KMS-11 (cell line): ENCODE measurements around the gene LRRC38.

Experiments
- H2AFZ ChIP-seq: fragments of 200-600 bp; sonication (generic); 2 replicates; pipeline ENCODE4 v1.6.1; 2016; ENCODE audit warnings: antibody characterized with exemption, mixed run types, low read depth
- H3K27ac ChIP-seq: fragments of 200-600 bp; sonication (generic); 2 replicates; pipeline ENCODE4 v1.6.1; 2016; ENCODE audit warnings: mild to moderate bottlenecking, mixed run types
- H3K27me3 ChIP-seq: fragments of 200-600 bp; sonication (generic); 2 replicates; pipeline ENCODE4 v1.6.1; 2017; ENCODE audit warnings: mild to moderate bottlenecking, low read depth, mixed run types, moderate library complexity; ENCODE audit not compliant: insufficient read depth
- H3K36me3 ChIP-seq: fragments of 200-600 bp; sonication (generic); 2 replicates; pipeline ENCODE4 v1.6.1; 2017; ENCODE audit warnings: mild to moderate bottlenecking, mixed run types; ENCODE audit not compliant: insufficient read depth
- H3K4me1 ChIP-seq: fragments of 200-600 bp; sonication (generic); 2 replicates; pipeline ENCODE4 v1.6.1; 2016; ENCODE audit warnings: mild to moderate bottlenecking, low read depth, mixed run types; ENCODE audit not compliant: poor library complexity, severe bottlenecking
- H3K4me2 ChIP-seq: fragments of 200-600 bp; sonication (generic); 2 replicates; pipeline ENCODE4 v1.7.0; 2016; ENCODE audit warnings: mild to moderate bottlenecking, mixed run types
- H3K4me3 ChIP-seq: fragments of 200-600 bp; sonication (generic); IDR thresholded peaks from 2 replicates; pipeline ENCODE4 v1.6.1; 2017; ENCODE audit warnings: low read depth, low read length, mixed read lengths; ENCODE audit not compliant: insufficient read depth
- H3K79me2 ChIP-seq: fragments of 200-600 bp; sonication (generic); 2 replicates; pipeline ENCODE4 v1.6.1; 2016; ENCODE audit warnings: low read depth, mixed run types; ENCODE audit not compliant: insufficient read depth
- H3K9ac ChIP-seq: fragments of 200-600 bp; sonication (generic); 2 replicates; pipeline ENCODE4 v1.6.1; 2016; ENCODE audit warnings: mild to moderate bottlenecking, mixed run types
- H4K20me1 ChIP-seq: fragments of 200-600 bp; sonication (generic); 2 replicates; pipeline ENCODE4 v1.6.1; 2016; ENCODE audit warnings: mild to moderate bottlenecking, mixed run types; ENCODE audit not compliant: insufficient read depth
- TF ChIP-seq, protein P1 (sequence below): fragments of 200-600 bp; sonication (generic); conservative IDR thresholded peaks from 2 replicates; pipeline ENCODE4 v1.6.1; 2017; ENCODE audit warnings: low read depth, mild to moderate bottlenecking, antibody characterized with exemption, low read length, moderate library complexity, mixed read lengths

Gene LRRC38

GRCh38 chr1:13548281-13548680 lies 34.5 kb upstream of the LRRC38 start:
- TF ChIP-seq, protein P1, sequence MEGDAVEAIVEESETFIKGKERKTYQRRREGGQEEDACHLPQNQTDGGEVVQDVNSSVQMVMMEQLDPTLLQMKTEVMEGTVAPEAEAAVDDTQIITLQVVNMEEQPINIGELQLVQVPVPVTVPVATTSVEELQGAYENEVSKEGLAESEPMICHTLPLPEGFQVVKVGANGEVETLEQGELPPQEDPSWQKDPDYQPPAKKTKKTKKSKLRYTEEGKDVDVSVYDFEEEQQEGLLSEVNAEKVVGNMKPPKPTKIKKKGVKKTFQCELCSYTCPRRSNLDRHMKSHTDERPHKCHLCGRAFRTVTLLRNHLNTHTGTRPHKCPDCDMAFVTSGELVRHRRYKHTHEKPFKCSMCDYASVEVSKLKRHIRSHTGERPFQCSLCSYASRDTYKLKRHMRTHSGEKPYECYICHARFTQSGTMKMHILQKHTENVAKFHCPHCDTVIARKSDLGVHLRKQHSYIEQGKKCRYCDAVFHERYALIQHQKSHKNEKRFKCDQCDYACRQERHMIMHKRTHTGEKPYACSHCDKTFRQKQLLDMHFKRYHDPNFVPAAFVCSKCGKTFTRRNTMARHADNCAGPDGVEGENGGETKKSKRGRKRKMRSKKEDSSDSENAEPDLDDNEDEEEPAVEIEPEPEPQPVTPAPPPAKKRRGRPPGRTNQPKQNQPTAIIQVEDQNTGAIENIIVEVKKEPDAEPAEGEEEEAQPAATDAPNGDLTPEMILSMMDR = no peak
- Histone ChIP-seq H4K20me1 (no peaks in the 10 kb centered on the region), H3K4me3 (no peak overlapping the region), H3K27ac (no peak overlapping the region), H2AFZ (no peak overlapping the region), H3K36me3 (no peaks in the 10 kb centered on the region), H3K9ac (no peak overlapping the region), H3K4me1 (no peaks in the 10 kb centered on the region), H3K27me3 (peaks cover 2% of the 10 kb centered on the region; the same call in 1 of the 2 replicates), H3K79me2 (no peaks in the 10 kb centered on the region), H3K4me2 (no peak overlapping the region)

- no peak overlapping the region for H3K27ac ChIP-seq
- no peak overlapping the region for H3K9ac ChIP-seq
- no peak overlapping the region for H2AFZ ChIP-seq
- TF ChIP-seq, protein P1 = no peak
- no peaks in the 10 kb centered on the region for H4K20me1 ChIP-seq
- 0 out of 2 replicates have a peak, but pooled peaks cover 1% of the 10 kb centered on the region for H3K27me3 ChIP-seq
- no peaks in the 10 kb centered on the region for H3K36me3 ChIP-seq
- no peaks in the 10 kb centered on the region for H3K79me2 ChIP-seq
- H3K4me3 ChIP-seq = no peak overlapping the region
- H3K4me1 ChIP-seq = no peaks in the 10 kb centered on the region
- H3K4me2 ChIP-seq = no peak overlapping the region
These were observed 33.0 kb upstream of the LRRC38 start for GRCh38 chr1:13546791-13547190.

GRCh38 chr1:13544221-13544556 lies 30.4 kb upstream of the LRRC38 start:
- Histone ChIP-seq H3K4me3 (no peak overlapping the region), H3K27me3 (0 out of 2 replicates have a peak, but pooled peaks cover 7% of the 10 kb centered on the region), H3K36me3 (no peaks in the 10 kb centered on the region), H3K4me1 (no peaks in the 10 kb centered on the region), H4K20me1 (no peaks in the 10 kb centered on the region), H3K79me2 (no peaks in the 10 kb centered on the region), H3K27ac (no peak overlapping the region), H3K9ac (no peak overlapping the region), H2AFZ (no peak overlapping the region), H3K4me2 (no peak overlapping the region)
- TF ChIP-seq, protein P1 = no peak

- no peak overlapping the region for H2AFZ ChIP-seq
- no peaks in the 10 kb centered on the region for H3K79me2 ChIP-seq
- no peak overlapping the region for H3K9ac ChIP-seq
- no peak overlapping the region for H3K4me3 ChIP-seq
- H3K27me3 ChIP-seq = peaks cover 10% of the 10 kb centered on the region; the same call in 1 of the 2 replicates
- no peak overlapping the region for H3K27ac ChIP-seq
- H3K36me3 ChIP-seq = no peaks in the 10 kb centered on the region
- no peaks in the 10 kb centered on the region for H4K20me1 ChIP-seq
- H3K4me2 ChIP-seq = no peak overlapping the region
- H3K4me1 ChIP-seq = no peaks in the 10 kb centered on the region
- TF ChIP-seq, protein P1 = no peak
These were observed 29.8 kb upstream of the LRRC38 start for GRCh38 chr1:13543451-13544220.
